Bronchial epithelial cell (primary cell): ENCODE results near the gene SETD3. TPM values are rescaled to one million over a fixed set of nuclear protein-coding genes. Genes with fewer than 3 reads are reported as not detected.
A peak's percentile ranks its signal among the peaks of the same experiment; 100 is the strongest.

Experiments used
- DNase-seq: peaks from one replicate; pipeline ENCODE4 v3.0.0-alpha.2; 2010; ENCODE audit warnings: low read depth
- FAIRE-seq: peaks from 2 replicates; lab custom pipeline; 2011; peaks lifted over from hg19 to GRCh38; lab: Jason Lieb, UNC
- H3K27me3 ChIP-seq: 2 replicates; pipeline ENCODE4 v1.5.1; 2011; ENCODE audit warnings: low read length; ENCODE audit not compliant: control insufficient read depth, insufficient read depth
- H3K36me3 ChIP-seq: 2 replicates; pipeline ENCODE4 v1.5.1; 2011; ENCODE audit warnings: low read length; ENCODE audit not compliant: control insufficient read depth, insufficient read depth
- H3K4me3 ChIP-seq: 2 replicates; pipeline ENCODE4 v1.5.1; 2011; ENCODE audit warnings: mild to moderate bottlenecking, low read depth, low read length, control low read depth
- CTCF ChIP-seq: IDR thresholded peaks from 2 replicates; pipeline ENCODE4 v1.5.1; 2011; ENCODE audit warnings: mild to moderate bottlenecking, moderate library complexity, low read length, control low read depth, inconsistent platforms; ENCODE audit not compliant: insufficient read depth, severe bottlenecking
- total RNA-seq: library from RNA; depleted of rRNA; stranded (reverse); fragments of >200 nt; gene quantifications from 2 replicates; pipeline ENCODE4 v1.2.1, GENCODE V29; 2014

The SETD3 gene
- total RNA-seq, 1 donor from 2014 or later = 66.6 TPM

DNA sequence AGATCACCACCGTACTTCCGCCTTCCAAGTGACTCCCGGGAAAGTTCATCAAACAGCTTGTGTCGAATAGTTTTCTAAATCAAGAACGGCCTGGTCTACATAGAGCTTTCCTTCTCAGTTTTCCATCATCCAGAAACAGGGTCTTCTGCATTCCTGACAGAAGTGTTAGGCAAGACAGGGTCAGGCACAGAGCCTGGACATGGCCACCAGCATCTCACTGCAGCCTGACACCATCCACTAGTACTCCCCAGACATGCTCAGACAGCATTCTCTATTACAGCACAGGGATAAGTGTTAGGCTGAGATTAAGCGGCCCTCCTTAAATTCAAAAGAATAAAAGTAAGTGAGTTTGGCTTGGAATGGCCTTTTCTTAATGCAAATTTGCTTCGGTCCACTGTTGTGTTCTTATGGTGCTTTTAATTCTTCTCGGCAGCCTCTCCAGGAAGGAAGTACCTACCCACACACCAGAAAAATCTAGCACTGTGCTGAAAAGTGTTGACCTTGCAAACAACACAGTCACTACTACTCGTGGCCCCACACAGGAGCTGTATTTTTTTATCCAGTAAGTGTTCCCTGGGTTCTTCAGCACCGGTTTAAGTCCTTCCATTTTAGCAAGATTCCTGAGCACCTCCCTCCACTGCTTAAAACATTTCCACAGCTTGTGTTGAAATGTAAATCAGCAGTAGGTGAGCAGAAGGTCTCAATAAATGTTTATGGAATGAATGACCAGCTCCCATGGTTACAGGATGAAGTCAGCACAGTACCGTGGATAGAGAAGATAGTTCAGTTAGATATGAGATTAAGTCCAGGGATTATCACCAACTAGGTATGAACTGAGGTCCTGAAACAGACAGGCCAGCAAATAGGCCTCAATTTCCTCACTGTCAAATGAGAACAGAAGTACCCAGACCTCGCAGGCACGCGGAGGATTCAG, 44.1 kb downstream of the SETD3 start:
- no peak for FAIRE-seq

DNA sequence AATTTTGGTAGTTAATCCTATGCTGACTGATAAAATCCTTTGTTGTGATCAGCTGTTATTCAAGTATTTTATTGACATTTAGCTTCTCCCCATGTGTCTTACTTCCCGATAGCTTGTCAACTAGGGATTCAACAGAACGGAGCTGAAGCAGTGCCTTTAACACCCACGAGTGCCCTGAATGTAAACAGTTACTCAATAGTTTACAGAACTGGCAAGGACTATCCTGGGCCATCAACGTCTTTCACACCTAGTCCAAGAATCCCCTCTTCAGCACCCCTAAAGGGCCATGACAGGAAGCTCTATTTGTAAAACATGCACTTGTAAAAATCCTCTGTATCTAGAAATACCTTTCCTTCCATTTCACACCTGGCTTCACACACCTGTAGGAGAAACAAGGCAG, 45.3 kb downstream of the SETD3 start:
- peaks cover 9% of the 10 kb centered on the region for H3K36me3 ChIP-seq
- DNase-seq = no peak
- H3K4me3 ChIP-seq = no peak overlapping the region
- TF ChIP-seq CTCF = no peak
- FAIRE-seq = no peak
- H3K27me3 ChIP-seq = no peaks in the 10 kb centered on the region

More for the DNA sequence above, 44.1 kb downstream of the SETD3 start:
- peak; percentile 38 for DNase-seq
- H3K4me3 ChIP-seq = no peak overlapping the region
- no peak for TF ChIP-seq CTCF
- H3K27me3 ChIP-seq = no peaks in the 10 kb centered on the region
- H3K36me3 ChIP-seq = peaks cover 8% of the 10 kb centered on the region

DNA sequence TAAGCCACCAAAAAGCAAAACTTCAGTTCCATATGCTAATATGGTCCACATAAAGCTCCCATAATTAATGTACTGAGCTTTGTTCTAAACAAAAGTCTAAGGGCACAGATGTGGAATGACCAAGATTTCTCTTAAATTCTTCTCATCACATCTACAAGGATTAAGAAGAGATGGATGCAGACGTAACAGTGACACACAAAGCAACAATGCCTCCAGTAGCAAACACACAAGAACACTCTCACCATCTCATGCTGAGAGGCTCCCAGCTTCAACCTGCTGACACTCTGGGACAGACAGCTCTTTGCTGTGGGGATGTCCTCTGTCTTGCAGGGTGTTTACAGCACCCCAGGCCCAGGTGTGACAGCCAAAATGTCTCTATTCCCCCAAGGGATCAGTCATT, 48.2 kb downstream of the SETD3 start:
- no peak for TF ChIP-seq CTCF
- no peaks in the 10 kb centered on the region for H3K27me3 ChIP-seq
- no peak overlapping the region for H3K4me3 ChIP-seq
- DNase-seq (no peak), FAIRE-seq (no peak)
- H3K36me3 ChIP-seq = peaks cover 14% of the 10 kb centered on the region

GRCh38 chr14:99431986-99432385, 48.7 kb downstream of the SETD3 start:
- H3K27me3 ChIP-seq = no peaks in the 10 kb centered on the region
- no peak overlapping the region for H3K4me3 ChIP-seq
- FAIRE-seq = no peak
- peaks cover 14% of the 10 kb centered on the region for H3K36me3 ChIP-seq
- no peak for TF ChIP-seq CTCF
- DNase-seq = no peak

GRCh38 chr14:99430491-99430890, 50.2 kb downstream of the SETD3 start:
- peak; percentile 8 for DNase-seq
- FAIRE-seq = no peak
- peaks cover 15% of the 10 kb centered on the region for H3K36me3 ChIP-seq
- H3K27me3 ChIP-seq = no peaks in the 10 kb centered on the region
- TF ChIP-seq CTCF = peak; percentile 11
- H3K4me3 ChIP-seq = no peak overlapping the region
